Stimulated activated CD4-positive, alpha-beta T cell treated with anti-CD3 and anti-CD28 coated beads, Interleukin-2, amount 100 ng/mL, for 24 hours (primary cell): Measurements from ENCODE around the gene LRRC26.
A peak's percentile ranks its signal among the peaks of the same experiment; 100 is the strongest.

Experiments
- DNase-seq, 2 donors: peaks; one replicate each; pipeline ENCODE4 v3.0.0-alpha.2; 2020

Gene LRRC26

GRCh38 chr9:137169896-137170358, at the start of gene LRRC26:
Gene LRRC26 (minus strand): TSS chr9:137170051. CDS start chr9:137169943, 108 bp downstream.
- DNase-seq: no peak

- DNase-seq: no peak
These were observed 49.0 kb upstream of the LRRC26 start for GRCh38 chr9:137218754-137219271.

- no peak for DNase-seq
These were observed 48.4 kb upstream of the LRRC26 start for GRCh38 chr9:137218212-137218753.

GRCh38 chr9:137217276-137218211, 47.7 kb upstream of the LRRC26 start:
- DNase-seq: no peak

GRCh38 chr9:137216188-137216965, 46.5 kb upstream of the LRRC26 start:
- no peak for DNase-seq

GRCh38 chr9:137215196-137215986, 45.5 kb upstream of the LRRC26 start:
- no peak for DNase-seq

- DNase-seq: no peak
These were observed 44.8 kb upstream of the LRRC26 start for GRCh38 chr9:137214620-137215019.

- DNase-seq: no peak
These were observed 43.6 kb upstream of the LRRC26 start for GRCh38 chr9:137213160-137214060.

GRCh38 chr9:137212520-137212919, 42.7 kb upstream of the LRRC26 start:
- DNase-seq: no peak

- no peak for DNase-seq
These were observed 41.7 kb upstream of the LRRC26 start for GRCh38 chr9:137211532-137211931.

- no peak for DNase-seq
These were observed 36.8 kb upstream of the LRRC26 start for GRCh38 chr9:137206602-137207001.

GRCh38 chr9:137205126-137206069, 35.5 kb upstream of the LRRC26 start, which contains the start of the genes NDOR1 and TMEM203:
Gene NDOR1 (plus strand): TSS chr9:137205700. CDS start chr9:137205778, 78 bp downstream.
Gene TMEM203 (minus strand): TSS chr9:137205648. CDS start chr9:137205414, 234 bp downstream.
- peak; percentile 96 to 97 for DNase-seq

- no peak for DNase-seq
These were observed 34.9 kb upstream of the LRRC26 start for GRCh38 chr9:137204731-137205125.

GRCh38 chr9:137202966-137203365, 33.1 kb upstream of the LRRC26 start:
- DNase-seq: no peak

GRCh38 chr9:137201205-137201868, 31.5 kb upstream of the LRRC26 start:
- no peak for DNase-seq

- peak; percentile 98 to 99 for DNase-seq
These were observed 30.7 kb upstream of the LRRC26 start, which contains the start of gene TPRN for GRCh38 chr9:137200311-137201204. Gene TPRN (minus strand): TSS chr9:137200741. CDS start chr9:137200711, 30 bp downstream.

- no peak for DNase-seq
These were observed 29.7 kb upstream of the LRRC26 start for GRCh38 chr9:137199411-137200121.
